BE2C (cell line): ENCODE measurements around the gene ADIPOQ.
A peak's percentile ranks its signal among the peaks of the same experiment; 100 is the strongest.
"Not testable (repeated sequence)": the region's sequence is repeated elsewhere in the genome, so short reads cannot be mapped to it uniquely, and the experiment has no call there.

ENCODE experiments used
- DNase-seq: peaks from one replicate; pipeline ENCODE4 v3.0.0-alpha.2; 2020
- H3K27me3 ChIP-seq: fragments of 250-450 bp; sonication (Bioruptor Pico); 2 replicates; pipeline ENCODE4 v1.5.1; 2020; ENCODE audit warnings: mild to moderate bottlenecking
- H3K36me3 ChIP-seq: fragments of 250-450 bp; sonication (Bioruptor Pico); 2 replicates; pipeline ENCODE4 v1.5.1; 2020; ENCODE audit warnings: mild to moderate bottlenecking
- H3K4me1 ChIP-seq: fragments of 250-450 bp; sonication (Bioruptor Pico); 2 replicates; pipeline ENCODE4 v1.5.1; 2020
- H3K4me3 ChIP-seq: 2 replicates; pipeline ENCODE4 v1.5.1; 2011; ENCODE audit warnings: low read depth, low read length
- H3K9me3 ChIP-seq: fragments of 250-450 bp; sonication (Bioruptor Pico); 2 replicates; pipeline ENCODE4 v1.5.1; 2020
- CTCF ChIP-seq: IDR thresholded peaks from 2 replicates; pipeline ENCODE4 v1.5.1; 2012; ENCODE audit warnings: mild to moderate bottlenecking, low read depth, low read length

The ADIPOQ gene

GRCh38 chr3:186849374-186849975 lies 7.0 kb downstream of the ADIPOQ start:
- peak; percentile 62 for TF ChIP-seq CTCF
- DNase-seq: no peak
- H3K36me3 ChIP-seq: no peaks in the 10 kb centered on the region

GRCh38 chr3:186851835-186852234 lies 9.3 kb downstream of the ADIPOQ start:
- H3K4me1 ChIP-seq, H3K9me3 ChIP-seq, H3K4me3 ChIP-seq, H3K36me3 ChIP-seq, DNase-seq: not testable (repeated sequence)
- H3K27me3 ChIP-seq: peaks cover 23% of the 10 kb centered on the region

More at GRCh38 chr3:186849374-186849975, 7.0 kb downstream of the ADIPOQ start:
- Histone ChIP-seq H3K27me3 (peaks cover 42% of the 10 kb centered on the region), H3K9me3 (no peaks in the 10 kb centered on the region), H3K4me3 (no peak overlapping the region), H3K4me1 (no peaks in the 10 kb centered on the region)

GRCh38 chr3:186852994-186853393 lies 10.5 kb downstream of the ADIPOQ start:
- H3K4me1 ChIP-seq: no peaks in the 10 kb centered on the region
- no peak overlapping the region for H3K4me3 ChIP-seq
- H3K9me3 ChIP-seq: no peaks in the 10 kb centered on the region
- H3K36me3 ChIP-seq: no peaks in the 10 kb centered on the region
- H3K27me3 ChIP-seq: peaks cover 13% of the 10 kb centered on the region
- no peak for DNase-seq
- TF ChIP-seq CTCF: no peak

- H3K9me3 ChIP-seq: no peaks in the 10 kb centered on the region
- no peak for DNase-seq
- H3K27me3 ChIP-seq: 0 out of 2 replicates have a peak, but pooled peaks cover 3% of the 10 kb centered on the region
- no peaks in the 10 kb centered on the region for H3K4me1 ChIP-seq
- H3K4me3 ChIP-seq: no peak overlapping the region
- H3K36me3 ChIP-seq: no peaks in the 10 kb centered on the region
- no peak for TF ChIP-seq CTCF
These were observed 11.6 kb downstream of the ADIPOQ start for GRCh38 chr3:186854146-186854545.

GRCh38 chr3:186854954-186855353 lies 12.4 kb downstream of the ADIPOQ start:
- H3K36me3 ChIP-seq: no peaks in the 10 kb centered on the region
- H3K4me1 ChIP-seq: no peaks in the 10 kb centered on the region
- no peak for DNase-seq
- H3K4me3 ChIP-seq: no peak overlapping the region
- TF ChIP-seq CTCF: no peak
- no peaks in the 10 kb centered on the region for H3K27me3 ChIP-seq
- H3K9me3 ChIP-seq: no peaks in the 10 kb centered on the region; the same call in 1 of the 2 replicates

- Histone ChIP-seq H3K9me3 (no peaks in the 10 kb centered on the region; the same call in 1 of the 2 replicates), H3K4me1 (no peaks in the 10 kb centered on the region), H3K27me3 (no peaks in the 10 kb centered on the region), H3K36me3 (no peaks in the 10 kb centered on the region), H3K4me3 (no peak overlapping the region)
- no peak for DNase-seq
- no peak for TF ChIP-seq CTCF
These were observed 15.2 kb downstream of the ADIPOQ start for GRCh38 chr3:186857743-186858142.

- H3K4me3 ChIP-seq, H3K36me3 ChIP-seq, H3K4me1 ChIP-seq, DNase-seq, H3K27me3 ChIP-seq, H3K9me3 ChIP-seq: not testable (repeated sequence)
These were observed 22.8 kb downstream of the ADIPOQ start for GRCh38 chr3:186865215-186865853.

- not testable (repeated sequence) for DNase-seq, H3K4me1 ChIP-seq, H3K36me3 ChIP-seq, H3K9me3 ChIP-seq, H3K27me3 ChIP-seq, H3K4me3 ChIP-seq
These were observed 23.6 kb downstream of the ADIPOQ start for GRCh38 chr3:186866095-186866494.
